Measurements from ENCODE around the gene TNS3. TPM values are rescaled to one million over a fixed set of nuclear protein-coding genes. Genes with fewer than 3 reads are reported as not detected.

Gene TNS3
- total and polyA plus RNA-seq, 2 of the 13 experiments (the other 11 are each of a cell fraction or from before 2014, with no cell fraction given): 52.9 to 55.7 TPM

DNA sequence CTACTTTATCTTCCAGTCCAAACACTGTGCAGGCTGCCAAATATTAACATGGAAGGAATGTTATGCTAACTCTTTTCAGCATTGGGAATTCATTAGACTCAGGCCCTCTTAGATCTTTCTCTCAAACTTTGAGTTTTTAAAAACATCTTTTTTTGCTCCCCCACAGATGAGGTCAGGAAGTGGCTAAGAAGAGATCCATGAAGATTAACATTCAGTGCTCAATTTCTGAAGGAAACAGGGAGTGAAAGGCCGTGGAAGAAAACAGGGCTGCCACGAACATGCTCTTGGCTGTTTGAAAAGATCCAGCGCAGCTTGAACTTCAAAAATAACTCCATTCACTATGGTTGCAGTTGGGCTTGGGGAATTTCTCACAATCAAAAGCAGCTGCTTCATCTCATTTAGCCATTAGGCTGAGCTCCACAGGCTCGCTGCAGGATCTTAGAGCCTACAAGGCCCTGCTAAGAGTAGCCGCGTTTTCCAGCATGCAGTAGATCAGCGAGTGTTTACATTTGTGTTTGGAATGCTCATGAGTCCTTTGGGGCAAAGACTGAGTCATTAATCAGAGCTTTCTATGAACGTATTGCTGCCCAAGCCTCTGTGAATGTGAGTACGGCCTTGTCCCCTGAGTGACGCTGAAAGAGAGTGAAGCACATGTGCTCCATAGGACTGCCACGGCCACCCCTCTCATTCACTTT lies 41.2 kb upstream of the TNS3 start (continued):
- TF ChIP-seq ZNF235 (CRISPR knock-in tag; IDR thresholded peaks at IDR 0.05; ENCODE audit: borderline replicate concordance): no peak
- TF ChIP-seq ZNF225 (CRISPR knock-in tag; IDR thresholded peaks at IDR 0.05): no peak
- TF ChIP-seq, protein P1, sequence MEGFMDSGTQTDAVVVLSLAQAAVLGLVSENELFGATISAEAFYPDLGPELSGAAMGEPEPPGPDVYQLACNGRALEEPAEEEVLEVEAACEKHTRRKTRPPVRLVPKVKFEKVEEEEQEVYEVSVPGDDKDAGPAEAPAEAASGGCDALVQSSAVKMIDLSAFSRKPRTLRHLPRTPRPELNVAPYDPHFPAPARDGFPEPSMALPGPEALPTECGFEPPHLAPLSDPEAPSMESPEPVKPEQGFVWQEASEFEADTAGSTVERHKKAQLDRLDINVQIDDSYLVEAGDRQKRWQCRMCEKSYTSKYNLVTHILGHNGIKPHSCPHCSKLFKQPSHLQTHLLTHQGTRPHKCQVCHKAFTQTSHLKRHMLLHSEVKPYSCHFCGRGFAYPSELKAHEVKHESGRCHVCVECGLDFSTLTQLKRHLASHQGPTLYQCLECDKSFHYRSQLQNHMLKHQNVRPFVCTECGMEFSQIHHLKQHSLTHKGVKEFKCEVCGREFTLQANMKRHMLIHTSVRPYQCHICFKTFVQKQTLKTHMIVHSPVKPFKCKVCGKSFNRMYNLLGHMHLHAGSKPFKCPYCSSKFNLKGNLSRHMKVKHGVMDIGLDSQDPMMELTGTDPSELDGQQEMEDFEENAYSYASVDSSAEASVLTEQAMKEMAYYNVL (CRISPR knock-in tag; IDR thresholded peaks at IDR 0.05; ENCODE audit: borderline replicate concordance): 0 out of 2 replicates have a peak, but pooled peaks have one; percentile 1
- TF ChIP-seq HDAC2 (CRISPR knock-in tag; IDR thresholded peaks at IDR 0.05): peak; percentile 67; the same call in 1 of the 2 replicates
- no peak for TF ChIP-seq XRCC5 (optimal IDR thresholded peaks at IDR 0.05; ENCODE audit: low read length)
- no peak for TF ChIP-seq ZNF253 (CRISPR knock-in tag; IDR thresholded peaks at IDR 0.05; ENCODE audit: borderline replicate concordance)
- 0 out of 2 replicates have a peak, but pooled peaks have one; percentile 40 for TF ChIP-seq MEF2D (CRISPR knock-in tag; IDR thresholded peaks at IDR 0.05)
- TF ChIP-seq JUND (CRISPR knock-in tag; IDR thresholded peaks at IDR 0.05): peak; percentile 65
- TF ChIP-seq NFE2L2 (IDR thresholded peaks at IDR 0.05; ENCODE audit: low read length): no peak
- TF ChIP-seq, protein P2, sequence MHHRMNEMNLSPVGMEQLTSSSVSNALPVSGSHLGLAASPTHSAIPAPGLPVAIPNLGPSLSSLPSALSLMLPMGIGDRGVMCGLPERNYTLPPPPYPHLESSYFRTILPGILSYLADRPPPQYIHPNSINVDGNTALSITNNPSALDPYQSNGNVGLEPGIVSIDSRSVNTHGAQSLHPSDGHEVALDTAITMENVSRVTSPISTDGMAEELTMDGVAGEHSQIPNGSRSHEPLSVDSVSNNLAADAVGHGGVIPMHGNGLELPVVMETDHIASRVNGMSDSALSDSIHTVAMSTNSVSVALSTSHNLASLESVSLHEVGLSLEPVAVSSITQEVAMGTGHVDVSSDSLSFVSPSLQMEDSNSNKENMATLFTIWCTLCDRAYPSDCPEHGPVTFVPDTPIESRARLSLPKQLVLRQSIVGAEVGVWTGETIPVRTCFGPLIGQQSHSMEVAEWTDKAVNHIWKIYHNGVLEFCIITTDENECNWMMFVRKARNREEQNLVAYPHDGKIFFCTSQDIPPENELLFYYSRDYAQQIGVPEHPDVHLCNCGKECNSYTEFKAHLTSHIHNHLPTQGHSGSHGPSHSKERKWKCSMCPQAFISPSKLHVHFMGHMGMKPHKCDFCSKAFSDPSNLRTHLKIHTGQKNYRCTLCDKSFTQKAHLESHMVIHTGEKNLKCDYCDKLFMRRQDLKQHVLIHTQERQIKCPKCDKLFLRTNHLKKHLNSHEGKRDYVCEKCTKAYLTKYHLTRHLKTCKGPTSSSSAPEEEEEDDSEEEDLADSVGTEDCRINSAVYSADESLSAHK (CRISPR knock-in tag; IDR thresholded peaks at IDR 0.05; ENCODE audit: borderline replicate concordance): no peak
- TF ChIP-seq CHD2 (IDR thresholded peaks at IDR 0.05; ENCODE audit: low read depth, low read length): no peak
- no peak for TF ChIP-seq SP4 (CRISPR knock-in tag; IDR thresholded peaks at IDR 0.05)
- no peak for TF ChIP-seq REL (CRISPR knock-in tag; conservative IDR thresholded peaks at IDR 0.05)
- TF ChIP-seq TSC22D2 (CRISPR knock-in tag; IDR thresholded peaks at IDR 0.05; ENCODE audit: borderline replicate concordance): no peak
- TF ChIP-seq, protein P3, sequence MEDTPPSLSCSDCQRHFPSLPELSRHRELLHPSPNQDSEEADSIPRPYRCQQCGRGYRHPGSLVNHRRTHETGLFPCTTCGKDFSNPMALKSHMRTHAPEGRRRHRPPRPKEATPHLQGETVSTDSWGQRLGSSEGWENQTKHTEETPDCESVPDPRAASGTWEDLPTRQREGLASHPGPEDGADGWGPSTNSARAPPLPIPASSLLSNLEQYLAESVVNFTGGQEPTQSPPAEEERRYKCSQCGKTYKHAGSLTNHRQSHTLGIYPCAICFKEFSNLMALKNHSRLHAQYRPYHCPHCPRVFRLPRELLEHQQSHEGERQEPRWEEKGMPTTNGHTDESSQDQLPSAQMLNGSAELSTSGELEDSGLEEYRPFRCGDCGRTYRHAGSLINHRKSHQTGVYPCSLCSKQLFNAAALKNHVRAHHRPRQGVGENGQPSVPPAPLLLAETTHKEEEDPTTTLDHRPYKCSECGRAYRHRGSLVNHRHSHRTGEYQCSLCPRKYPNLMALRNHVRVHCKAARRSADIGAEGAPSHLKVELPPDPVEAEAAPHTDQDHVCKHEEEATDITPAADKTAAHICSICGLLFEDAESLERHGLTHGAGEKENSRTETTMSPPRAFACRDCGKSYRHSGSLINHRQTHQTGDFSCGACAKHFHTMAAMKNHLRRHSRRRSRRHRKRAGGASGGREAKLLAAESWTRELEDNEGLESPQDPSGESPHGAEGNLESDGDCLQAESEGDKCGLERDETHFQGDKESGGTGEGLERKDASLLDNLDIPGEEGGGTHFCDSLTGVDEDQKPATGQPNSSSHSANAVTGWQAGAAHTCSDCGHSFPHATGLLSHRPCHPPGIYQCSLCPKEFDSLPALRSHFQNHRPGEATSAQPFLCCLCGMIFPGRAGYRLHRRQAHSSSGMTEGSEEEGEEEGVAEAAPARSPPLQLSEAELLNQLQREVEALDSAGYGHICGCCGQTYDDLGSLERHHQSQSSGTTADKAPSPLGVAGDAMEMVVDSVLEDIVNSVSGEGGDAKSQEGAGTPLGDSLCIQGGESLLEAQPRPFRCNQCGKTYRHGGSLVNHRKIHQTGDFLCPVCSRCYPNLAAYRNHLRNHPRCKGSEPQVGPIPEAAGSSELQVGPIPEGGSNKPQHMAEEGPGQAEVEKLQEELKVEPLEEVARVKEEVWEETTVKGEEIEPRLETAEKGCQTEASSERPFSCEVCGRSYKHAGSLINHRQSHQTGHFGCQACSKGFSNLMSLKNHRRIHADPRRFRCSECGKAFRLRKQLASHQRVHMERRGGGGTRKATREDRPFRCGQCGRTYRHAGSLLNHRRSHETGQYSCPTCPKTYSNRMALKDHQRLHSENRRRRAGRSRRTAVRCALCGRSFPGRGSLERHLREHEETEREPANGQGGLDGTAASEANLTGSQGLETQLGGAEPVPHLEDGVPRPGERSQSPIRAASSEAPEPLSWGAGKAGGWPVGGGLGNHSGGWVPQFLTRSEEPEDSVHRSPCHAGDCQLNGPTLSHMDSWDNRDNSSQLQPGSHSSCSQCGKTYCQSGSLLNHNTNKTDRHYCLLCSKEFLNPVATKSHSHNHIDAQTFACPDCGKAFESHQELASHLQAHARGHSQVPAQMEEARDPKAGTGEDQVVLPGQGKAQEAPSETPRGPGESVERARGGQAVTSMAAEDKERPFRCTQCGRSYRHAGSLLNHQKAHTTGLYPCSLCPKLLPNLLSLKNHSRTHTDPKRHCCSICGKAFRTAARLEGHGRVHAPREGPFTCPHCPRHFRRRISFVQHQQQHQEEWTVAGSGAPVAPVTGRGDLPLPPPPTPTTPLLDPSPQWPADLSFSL (CRISPR knock-in tag; IDR thresholded peaks at IDR 0.05): no peak
- TF ChIP-seq ZNF678 (CRISPR knock-in tag; IDR thresholded peaks at IDR 0.05): no peak
- TF ChIP-seq STAT5B (CRISPR knock-in tag; IDR thresholded peaks at IDR 0.05): no peak
- TF ChIP-seq, protein P4, sequence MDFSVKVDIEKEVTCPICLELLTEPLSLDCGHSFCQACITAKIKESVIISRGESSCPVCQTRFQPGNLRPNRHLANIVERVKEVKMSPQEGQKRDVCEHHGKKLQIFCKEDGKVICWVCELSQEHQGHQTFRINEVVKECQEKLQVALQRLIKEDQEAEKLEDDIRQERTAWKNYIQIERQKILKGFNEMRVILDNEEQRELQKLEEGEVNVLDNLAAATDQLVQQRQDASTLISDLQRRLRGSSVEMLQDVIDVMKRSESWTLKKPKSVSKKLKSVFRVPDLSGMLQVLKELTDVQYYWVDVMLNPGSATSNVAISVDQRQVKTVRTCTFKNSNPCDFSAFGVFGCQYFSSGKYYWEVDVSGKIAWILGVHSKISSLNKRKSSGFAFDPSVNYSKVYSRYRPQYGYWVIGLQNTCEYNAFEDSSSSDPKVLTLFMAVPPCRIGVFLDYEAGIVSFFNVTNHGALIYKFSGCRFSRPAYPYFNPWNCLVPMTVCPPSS (IDR thresholded peaks at IDR 0.05): no peak

All from HepG2 (cell line).